Measurements from ENCODE around the gene U2SURP.

U2SURP gene

GRCh38 chr3:143066033-143066432 is 64.7 kb downstream of the U2SURP start:
- Histone ChIP-seq H3K9me3 (replicated peaks; ENCODE audit: insufficient read depth, low read length) (no peaks in the 10 kb centered on the region), H3K4me1 (ENCODE audit: low read length) (no peaks in the 10 kb centered on the region; the same call in 1 of the 2 replicates), H3K27ac (ENCODE audit: low read length) (no peak overlapping the region), H3K79me2 (ENCODE audit: low read length) (no peaks in the 10 kb centered on the region), H3K4me3 (ENCODE audit: low read length) (no peak overlapping the region), H3K4me2 (ENCODE audit: low read depth, low read length) (no peak overlapping the region), H3K9me2 (replicated peaks; ENCODE audit: insufficient read depth, low read length) (no peaks in the 10 kb centered on the region), H2AFZ (ENCODE audit: low read length) (no peak overlapping the region), H3K9ac (ENCODE audit: low read length) (no peak overlapping the region), H3K27me3 (replicated peaks; ENCODE audit: insufficient read depth, low read length) (no peaks in the 10 kb centered on the region), H4K20me1 (ENCODE audit: insufficient read depth, low read length) (no peaks in the 10 kb centered on the region), H3F3A (ENCODE audit: insufficient read depth, low read length) (no peaks in the 10 kb centered on the region), H3K36me3 (replicated peaks; ENCODE audit: insufficient read depth, low read length) (no peaks in the 10 kb centered on the region)
- DNase-seq = no peak
- TF ChIP-seq EZH2 (optimal IDR thresholded peaks at IDR 0.05; ENCODE audit: low read depth, low read length) (no peak), EZH2phosphoT487 (IDR thresholded peaks at IDR 0.05; ENCODE audit: low read length) (no peak), CTCF (IDR thresholded peaks at IDR 0.05; ENCODE audit: low read length) (no peak)

- Histone ChIP-seq H3K9ac (ENCODE audit: low read length) (no peak overlapping the region), H2AFZ (ENCODE audit: low read length) (no peak overlapping the region), H3K9me2 (replicated peaks; ENCODE audit: insufficient read depth, low read length) (no peaks in the 10 kb centered on the region), H3K27me3 (replicated peaks; ENCODE audit: insufficient read depth, low read length) (no peaks in the 10 kb centered on the region), H3K4me2 (ENCODE audit: low read depth, low read length) (no peak overlapping the region), H3K4me1 (ENCODE audit: low read length) (no peaks in the 10 kb centered on the region), H3K9me3 (replicated peaks; ENCODE audit: insufficient read depth, low read length) (no peaks in the 10 kb centered on the region), H3K27ac (ENCODE audit: low read length) (no peak overlapping the region), H3K79me2 (ENCODE audit: low read length) (no peaks in the 10 kb centered on the region), H3K4me3 (ENCODE audit: low read length) (no peak overlapping the region), H3K36me3 (replicated peaks; ENCODE audit: insufficient read depth, low read length) (no peaks in the 10 kb centered on the region), H4K20me1 (ENCODE audit: insufficient read depth, low read length) (no peaks in the 10 kb centered on the region), H3F3A (ENCODE audit: insufficient read depth, low read length) (no peaks in the 10 kb centered on the region)
- DNase-seq = no peak
- TF ChIP-seq EZH2 (optimal IDR thresholded peaks at IDR 0.05; ENCODE audit: low read depth, low read length) (no peak), CTCF (IDR thresholded peaks at IDR 0.05; ENCODE audit: low read length) (no peak), EZH2phosphoT487 (IDR thresholded peaks at IDR 0.05; ENCODE audit: low read length) (no peak)
These were observed 65.8 kb downstream of the U2SURP start for GRCh38 chr3:143067201-143067600.

GRCh38 chr3:143068059-143068458 is 66.7 kb downstream of the U2SURP start:
- Histone ChIP-seq H3K36me3 (replicated peaks; ENCODE audit: insufficient read depth, low read length) (no peaks in the 10 kb centered on the region), H3K27ac (ENCODE audit: low read length) (no peak overlapping the region), H3K9me3 (replicated peaks; ENCODE audit: insufficient read depth, low read length) (no peaks in the 10 kb centered on the region), H3K9ac (ENCODE audit: low read length) (no peak overlapping the region), H3K27me3 (replicated peaks; ENCODE audit: insufficient read depth, low read length) (no peaks in the 10 kb centered on the region), H3K4me2 (ENCODE audit: low read depth, low read length) (no peak overlapping the region), H2AFZ (ENCODE audit: low read length) (no peak overlapping the region), H3K4me1 (ENCODE audit: low read length) (no peaks in the 10 kb centered on the region), H3K9me2 (replicated peaks; ENCODE audit: insufficient read depth, low read length) (no peaks in the 10 kb centered on the region), H3K79me2 (ENCODE audit: low read length) (no peaks in the 10 kb centered on the region), H4K20me1 (ENCODE audit: insufficient read depth, low read length) (no peaks in the 10 kb centered on the region), H3F3A (ENCODE audit: insufficient read depth, low read length) (no peaks in the 10 kb centered on the region), H3K4me3 (ENCODE audit: low read length) (no peak overlapping the region)
- TF ChIP-seq EZH2phosphoT487 (IDR thresholded peaks at IDR 0.05; ENCODE audit: low read length) = no peak
- no peak for TF ChIP-seq EZH2 (optimal IDR thresholded peaks at IDR 0.05; ENCODE audit: low read depth, low read length)
- no peak for DNase-seq

GRCh38 chr3:143070977-143071551 is 69.7 kb downstream of the U2SURP start:
- Histone ChIP-seq H3K9me3 (replicated peaks; ENCODE audit: insufficient read depth, low read length) (no peaks in the 10 kb centered on the region), H3K27me3 (replicated peaks; ENCODE audit: insufficient read depth, low read length) (no peaks in the 10 kb centered on the region), H3F3A (ENCODE audit: insufficient read depth, low read length) (no peaks in the 10 kb centered on the region), H3K4me1 (ENCODE audit: low read length) (no peaks in the 10 kb centered on the region), H2AFZ (ENCODE audit: low read length) (no peak overlapping the region), H3K4me2 (ENCODE audit: low read depth, low read length) (no peak overlapping the region), H3K4me3 (ENCODE audit: low read length) (no peak overlapping the region), H3K9me2 (replicated peaks; ENCODE audit: insufficient read depth, low read length) (no peaks in the 10 kb centered on the region), H3K27ac (ENCODE audit: low read length) (no peak overlapping the region), H3K79me2 (ENCODE audit: low read length) (no peaks in the 10 kb centered on the region), H3K36me3 (replicated peaks; ENCODE audit: insufficient read depth, low read length) (no peaks in the 10 kb centered on the region), H4K20me1 (ENCODE audit: insufficient read depth, low read length) (no peaks in the 10 kb centered on the region), H3K9ac (ENCODE audit: low read length) (no peak overlapping the region)
- TF ChIP-seq EZH2 (optimal IDR thresholded peaks at IDR 0.05; ENCODE audit: low read depth, low read length) = no peak
- TF ChIP-seq CTCF (IDR thresholded peaks at IDR 0.05; ENCODE audit: low read length) = no peak
- TF ChIP-seq EZH2phosphoT487 (IDR thresholded peaks at IDR 0.05; ENCODE audit: low read length) = no peak
- no peak for DNase-seq

Data from MM.1S (cell line).